ENCODE measurements around the gene PRR20G. TPM values are rescaled to one million over a fixed set of nuclear protein-coding genes. Genes with fewer than 3 reads are reported as not detected.

PRR20G gene
- total RNA-seq, 5 donors from 2014 or later (not counting 1 experiment from before 2014, with no cell fraction given): not detected

DNA sequence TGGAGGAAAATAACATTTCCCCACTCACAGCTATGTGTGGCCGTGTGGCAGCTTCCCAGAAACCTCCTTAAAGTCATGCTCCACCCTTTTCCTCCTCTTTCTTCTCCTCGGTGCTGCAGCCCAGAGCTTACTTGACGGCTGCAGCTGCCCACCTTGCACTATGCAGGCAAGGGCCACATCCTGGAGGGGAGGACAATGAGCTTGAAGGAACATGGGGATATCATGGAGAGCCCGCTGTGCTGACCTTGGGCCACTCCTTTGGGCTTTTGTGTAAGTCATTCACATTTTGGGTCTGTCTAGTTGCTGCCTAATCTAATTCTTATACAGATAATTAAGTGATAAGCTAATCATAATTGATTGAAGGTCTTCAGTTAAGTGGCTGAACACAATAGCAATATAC is 28.0 kb downstream of the PRR20G start:
- H3K9me3 Mint-ChIP-seq: no peaks in the 10 kb centered on the region
- no peaks in the 10 kb centered on the region for H3K9me3 ChIP-seq
- ChIA-PET CTCF (no interaction called here), POLR2A (no interaction called here)
- no peak overlapping the region for H3K4me3 Mint-ChIP-seq
- H3K27ac Mint-ChIP-seq: no peak overlapping the region
- H3K36me3 Mint-ChIP-seq: no peaks in the 10 kb centered on the region
- H3K4me1 ChIP-seq (ENCODE audit: control insufficient read depth in 1 of 2, extremely low read depth in 1 of 2, insufficient read depth in 2 of 2, low read length in 2 of 2): no peaks in the 10 kb centered on the region
- H3K27ac ChIP-seq (ENCODE audit: low read length): no peak overlapping the region
- H3K36me3 ChIP-seq (ENCODE audit: control insufficient read depth in 2 of 2, extremely low read depth in 1 of 2, insufficient read depth in 1 of 2, low read length in 1 of 2): no peaks in the 10 kb centered on the region
- WGBS (ENCODE audit: insufficient coverage): no CpG with 5 or more reads among the region's 4 CpGs
- H3K4me1 Mint-ChIP-seq: no peaks in the 10 kb centered on the region
- DNase-seq (no peak), ATAC-seq (replicated peaks in 1 of 4) (no peak)
- H3K27me3 ChIP-seq (replicated peaks in 1 of 2; ENCODE audit: control insufficient read depth in 2 of 2, extremely low read depth in 1 of 2, insufficient read depth in 2 of 2, low read length in 1 of 2): peaks cover 0 to 27% of the 10 kb centered on the region in 2 experiments
- peaks cover 9 to 14% of the 10 kb centered on the region in 2 donors for H3K27me3 Mint-ChIP-seq
- no peak overlapping the region for H3K4me3 ChIP-seq (ENCODE audit: control insufficient read depth in 1 of 2, extremely low read depth in 1 of 2, low read length in 1 of 2)

- no peaks in the 10 kb centered on the region for H3K4me1 ChIP-seq (ENCODE audit: control insufficient read depth in 1 of 2, extremely low read depth in 1 of 2, insufficient read depth in 2 of 2, low read length in 2 of 2)
- H3K27me3 ChIP-seq (replicated peaks in 1 of 2; ENCODE audit: control insufficient read depth in 2 of 2, extremely low read depth in 1 of 2, insufficient read depth in 2 of 2, low read length in 1 of 2): peaks cover 0 to 16% of the 10 kb centered on the region in 2 experiments
- DNase-seq (no peak), ATAC-seq (replicated peaks in 1 of 4) (no peak)
- H3K36me3 ChIP-seq (ENCODE audit: control insufficient read depth in 2 of 2, extremely low read depth in 1 of 2, insufficient read depth in 1 of 2, low read length in 1 of 2): no peaks in the 10 kb centered on the region
- Mint-ChIP-seq H3K36me3 (no peaks in the 10 kb centered on the region), H3K4me3 (no peak overlapping the region), H3K27ac (no peak overlapping the region), H3K9me3 (no peaks in the 10 kb centered on the region), H3K27me3 (peaks cover 2 to 8% of the 10 kb centered on the region in 2 donors), H3K4me1 (no peaks in the 10 kb centered on the region)
- WGBS (ENCODE audit: insufficient coverage): 72% methylated on average over 2 of the region's 2 CpGs
- no peak overlapping the region for H3K27ac ChIP-seq (ENCODE audit: low read length)
- CTCF ChIA-PET: no interaction called here
- H3K9me3 ChIP-seq: no peaks in the 10 kb centered on the region
- no peak overlapping the region for H3K4me3 ChIP-seq (ENCODE audit: control insufficient read depth in 1 of 2, extremely low read depth in 1 of 2, low read length in 1 of 2)
- POLR2A ChIA-PET: no interaction called here
These were observed 29.1 kb downstream of the PRR20G start for GRCh38 chr3:127258733-127259132.

DNA sequence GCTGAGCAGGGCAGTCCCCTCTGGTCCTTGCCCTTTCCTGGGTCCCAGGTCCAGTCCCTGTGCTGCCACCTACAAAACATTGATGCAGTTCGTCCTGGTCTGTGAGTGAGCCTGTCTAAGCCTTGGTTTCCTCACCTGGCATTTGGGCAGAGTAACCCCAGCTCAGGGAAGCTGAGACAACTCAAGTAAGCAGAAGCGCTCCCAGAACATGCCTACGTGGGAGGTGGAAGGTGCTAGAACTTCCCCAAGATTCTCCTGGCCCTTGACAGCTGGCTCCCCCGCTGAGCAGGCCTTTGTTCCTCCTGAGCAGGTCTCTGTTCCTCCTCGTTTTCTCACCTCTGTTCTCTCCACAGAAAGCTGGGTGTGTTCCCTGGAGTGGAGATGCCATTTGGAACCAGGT is 30.5 kb downstream of the PRR20G start:
- DNase-seq (no peak), ATAC-seq (replicated peaks in 1 of 4) (no peak)
- Mint-ChIP-seq H3K36me3 (no peaks in the 10 kb centered on the region), H3K9me3 (no peaks in the 10 kb centered on the region), H3K27ac (no peak overlapping the region), H3K4me3 (no peak overlapping the region), H3K4me1 (no peaks in the 10 kb centered on the region), H3K27me3 (peaks cover 2 to 13% of the 10 kb centered on the region in 2 donors)
- CTCF ChIA-PET: interaction anchor here in 1 of 2 donors (1.1 kb wide), 1 partner anchor 11 kb away, joined by 3 read pairs; no protein-coding TSS in a partner anchor
- no peaks in the 10 kb centered on the region for H3K9me3 ChIP-seq
- H3K27me3 ChIP-seq (replicated peaks in 1 of 2; ENCODE audit: control insufficient read depth in 2 of 2, extremely low read depth in 1 of 2, insufficient read depth in 2 of 2, low read length in 1 of 2): peaks cover 0 to 12% of the 10 kb centered on the region in 2 experiments
- whole genome bisulfite sequencing (ENCODE audit: insufficient coverage): 82% methylated on average over 3 of the region's 5 CpGs
- H3K4me1 ChIP-seq (ENCODE audit: control insufficient read depth in 1 of 2, extremely low read depth in 1 of 2, insufficient read depth in 2 of 2, low read length in 2 of 2): no peaks in the 10 kb centered on the region
- no peak overlapping the region for H3K4me3 ChIP-seq (ENCODE audit: control insufficient read depth in 1 of 2, extremely low read depth in 1 of 2, low read length in 1 of 2)
- no peak overlapping the region for H3K27ac ChIP-seq (ENCODE audit: low read length)
- POLR2A ChIA-PET: no interaction called here
- no peaks in the 10 kb centered on the region for H3K36me3 ChIP-seq (ENCODE audit: control insufficient read depth in 2 of 2, extremely low read depth in 1 of 2, insufficient read depth in 1 of 2, low read length in 1 of 2)

DNA sequence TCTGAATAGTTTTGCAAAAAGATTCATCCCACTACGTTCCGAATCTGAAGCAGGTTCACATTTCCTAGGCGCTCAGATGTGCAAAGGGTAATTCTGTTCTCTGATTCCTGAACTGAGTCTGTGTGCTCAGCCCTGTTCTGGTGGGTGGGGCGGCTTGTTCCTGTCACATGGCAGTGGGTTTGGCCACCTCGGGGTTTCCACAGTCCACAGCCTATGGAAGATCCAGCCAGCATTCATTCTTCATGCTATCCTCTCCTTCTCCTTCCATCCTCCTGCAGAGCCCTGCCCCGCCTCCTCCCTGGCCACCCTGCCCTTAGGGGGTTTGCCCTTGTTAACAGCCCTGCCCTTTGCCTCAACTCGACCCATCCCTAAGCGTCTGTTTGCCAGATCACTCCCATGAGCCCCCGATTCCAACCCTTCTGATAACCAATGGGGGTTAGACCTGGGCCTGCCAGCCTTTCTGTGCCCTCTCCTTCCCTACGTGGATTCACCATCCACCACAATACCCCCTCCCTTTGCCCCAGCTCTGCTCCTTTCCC is 31.0 kb downstream of the PRR20G start:
- no peaks in the 10 kb centered on the region for H3K36me3 ChIP-seq (ENCODE audit: control insufficient read depth in 2 of 2, extremely low read depth in 1 of 2, insufficient read depth in 1 of 2, low read length in 1 of 2)
- Mint-ChIP-seq H3K9me3 (no peaks in the 10 kb centered on the region), H3K27me3 (peaks cover 2 to 13% of the 10 kb centered on the region in 2 donors), H3K27ac (no peak overlapping the region), H3K36me3 (no peaks in the 10 kb centered on the region), H3K4me3 (no peak overlapping the region), H3K4me1 (no peaks in the 10 kb centered on the region)
- H3K27me3 ChIP-seq (replicated peaks in 1 of 2; ENCODE audit: control insufficient read depth in 2 of 2, extremely low read depth in 1 of 2, insufficient read depth in 2 of 2, low read length in 1 of 2): peaks cover 0 to 12% of the 10 kb centered on the region in 2 experiments
- WGBS (ENCODE audit: insufficient coverage): 82% methylated on average over 9 of the region's 10 CpGs
- H3K9me3 ChIP-seq: no peaks in the 10 kb centered on the region
- ChIA-PET POLR2A (no interaction called here), CTCF (no interaction called here)
- no peaks in the 10 kb centered on the region for H3K4me1 ChIP-seq (ENCODE audit: control insufficient read depth in 1 of 2, extremely low read depth in 1 of 2, insufficient read depth in 2 of 2, low read length in 2 of 2)
- DNase-seq (no peak), ATAC-seq (replicated peaks in 1 of 4) (no peak)
- no peak overlapping the region for H3K27ac ChIP-seq (ENCODE audit: low read length)
- no peak overlapping the region for H3K4me3 ChIP-seq (ENCODE audit: control insufficient read depth in 1 of 2, extremely low read depth in 1 of 2, low read length in 1 of 2)

DNA sequence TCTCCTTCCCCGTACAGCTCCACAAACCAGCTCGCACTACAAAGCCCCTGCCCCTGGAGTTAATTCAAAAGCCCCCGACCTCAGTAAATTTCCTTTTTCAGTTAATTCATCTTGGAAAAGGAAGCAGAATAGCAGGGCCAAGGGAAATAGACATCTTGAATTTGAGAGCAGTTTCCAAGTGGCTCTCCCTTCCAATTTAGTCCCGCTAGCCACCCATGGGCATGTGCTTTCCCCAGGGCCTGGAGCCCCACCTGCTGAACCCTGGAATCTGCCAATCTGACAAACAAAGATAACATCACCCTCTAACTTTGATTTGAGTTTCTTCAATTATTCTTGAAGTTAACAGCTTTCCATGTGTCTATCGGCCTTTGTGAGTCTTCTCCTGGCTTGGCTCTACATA is 31.7 kb downstream of the PRR20G start:
- WGBS (ENCODE audit: insufficient coverage): 64% methylated on average over 2 of the region's 5 CpGs
- CTCF ChIA-PET: no interaction called here
- H3K9me3 Mint-ChIP-seq: no peaks in the 10 kb centered on the region

GRCh38 chr3:127255516-127255915 is 32.3 kb downstream of the PRR20G start:
- no peaks in the 10 kb centered on the region for H3K36me3 ChIP-seq (ENCODE audit: control insufficient read depth in 2 of 2, extremely low read depth in 1 of 2, insufficient read depth in 1 of 2, low read length in 1 of 2)
- 60% methylated on average over 4 of the region's 4 CpGs for WGBS (ENCODE audit: insufficient coverage)
- peaks cover 2 to 13% of the 10 kb centered on the region in 2 donors for H3K27me3 Mint-ChIP-seq
- no peak overlapping the region for H3K27ac ChIP-seq (ENCODE audit: low read length)
- no peaks in the 10 kb centered on the region for H3K4me1 ChIP-seq (ENCODE audit: control insufficient read depth in 1 of 2, extremely low read depth in 1 of 2, insufficient read depth in 2 of 2, low read length in 2 of 2)
- ATAC-seq (replicated peaks in 1 of 4): no peak
- no peak overlapping the region for H3K4me3 Mint-ChIP-seq
- CTCF ChIA-PET: no interaction called here
- no peak overlapping the region for H3K4me3 ChIP-seq (ENCODE audit: control insufficient read depth in 1 of 2, extremely low read depth in 1 of 2, low read length in 1 of 2)
- H3K9me3 Mint-ChIP-seq: no peaks in the 10 kb centered on the region
- POLR2A ChIA-PET: no interaction called here
- no peak overlapping the region for H3K27ac Mint-ChIP-seq
- H3K36me3 Mint-ChIP-seq: no peaks in the 10 kb centered on the region
- H3K4me1 Mint-ChIP-seq: no peaks in the 10 kb centered on the region
- DNase-seq: no peak
- H3K9me3 ChIP-seq: no peaks in the 10 kb centered on the region
- H3K27me3 ChIP-seq (replicated peaks in 1 of 2; ENCODE audit: control insufficient read depth in 2 of 2, extremely low read depth in 1 of 2, insufficient read depth in 2 of 2, low read length in 1 of 2): peaks cover 0 to 12% of the 10 kb centered on the region in 2 experiments

More for the DNA sequence above, 31.7 kb downstream of the PRR20G start:
- Histone ChIP-seq H3K36me3 (ENCODE audit: control insufficient read depth in 2 of 2, extremely low read depth in 1 of 2, insufficient read depth in 1 of 2, low read length in 1 of 2) (no peaks in the 10 kb centered on the region), H3K27me3 (replicated peaks in 1 of 2; ENCODE audit: control insufficient read depth in 2 of 2, extremely low read depth in 1 of 2, insufficient read depth in 2 of 2, low read length in 1 of 2) (peaks cover 0 to 12% of the 10 kb centered on the region in 2 experiments), H3K9me3 (no peaks in the 10 kb centered on the region), H3K4me1 (ENCODE audit: control insufficient read depth in 1 of 2, extremely low read depth in 1 of 2, insufficient read depth in 2 of 2, low read length in 2 of 2) (no peaks in the 10 kb centered on the region), H3K27ac (ENCODE audit: low read length) (no peak overlapping the region), H3K4me3 (ENCODE audit: control insufficient read depth in 1 of 2, extremely low read depth in 1 of 2, low read length in 1 of 2) (no peak overlapping the region)
- DNase-seq: no peak
- peaks cover 2 to 13% of the 10 kb centered on the region in 2 donors for H3K27me3 Mint-ChIP-seq
- no peak for ATAC-seq (replicated peaks in 1 of 4)
- no peak overlapping the region for H3K4me3 Mint-ChIP-seq
- no peak overlapping the region for H3K27ac Mint-ChIP-seq
- H3K36me3 Mint-ChIP-seq: no peaks in the 10 kb centered on the region
- POLR2A ChIA-PET: no interaction called here
- no peaks in the 10 kb centered on the region for H3K4me1 Mint-ChIP-seq

- CTCF ChIA-PET: interaction anchor here in 1 of 2 donors (0.6 kb wide), 1 partner anchor 10 kb away, joined by 3 read pairs; no protein-coding TSS in a partner anchor
- H3K9me3 ChIP-seq: no peaks in the 10 kb centered on the region
These were observed 33.1 kb downstream of the PRR20G start for GRCh38 chr3:127254730-127255129.

More at GRCh38 chr3:127254730-127255129, 33.1 kb downstream of the PRR20G start:
- Histone ChIP-seq H3K4me3 (ENCODE audit: control insufficient read depth in 1 of 2, extremely low read depth in 1 of 2, low read length in 1 of 2) (no peak overlapping the region), H3K27ac (ENCODE audit: low read length) (no peak overlapping the region), H3K4me1 (ENCODE audit: control insufficient read depth in 1 of 2, extremely low read depth in 1 of 2, insufficient read depth in 2 of 2, low read length in 2 of 2) (no peaks in the 10 kb centered on the region), H3K27me3 (replicated peaks in 1 of 2; ENCODE audit: control insufficient read depth in 2 of 2, extremely low read depth in 1 of 2, insufficient read depth in 2 of 2, low read length in 1 of 2) (peaks cover 0 to 12% of the 10 kb centered on the region in 2 experiments), H3K36me3 (ENCODE audit: control insufficient read depth in 2 of 2, extremely low read depth in 1 of 2, insufficient read depth in 1 of 2, low read length in 1 of 2) (no peaks in the 10 kb centered on the region)
- Mint-ChIP-seq H3K36me3 (no peaks in the 10 kb centered on the region), H3K9me3 (peaks cover 0 to 4% (median 0%) of the 10 kb centered on the region in 3 donors), H3K4me3 (no peak overlapping the region), H3K27me3 (peaks cover 2 to 5% of the 10 kb centered on the region in 2 donors), H3K4me1 (no peaks in the 10 kb centered on the region), H3K27ac (no peak overlapping the region)
- no peak for ATAC-seq (replicated peaks in 1 of 4)
- no peak for DNase-seq
- WGBS (ENCODE audit: insufficient coverage): 81% methylated on average over 7 of the region's 9 CpGs
- POLR2A ChIA-PET: no interaction called here

All from T-cell (primary cell).